HG03066 (cell line): ENCODE data around the gene MS4A10.
A peak's percentile ranks its signal among the peaks of the same experiment; 100 is the strongest.
"Not testable (repeated sequence)": the region's sequence is repeated elsewhere in the genome, so short reads cannot be mapped to it uniquely, and the experiment has no call there.

ENCODE experiments used
- ATAC-seq: cut with Tn5 transposase; IDR thresholded peaks from one replicate; pipeline ENCODE4 v1.9.1; 2021; ENCODE audit warnings: low read depth; ENCODE audit not compliant: unreplicated experiment

Gene MS4A10

GRCh38 chr11:60785136-60785535, at the start of gene MS4A10:
MS4A10 (plus strand) TSS chr11:60785333; CDS start chr11:60790336, 5,003 bp downstream.
- no peak for ATAC-seq

GRCh38 chr11:60739114-60739513, 46.0 kb upstream of the MS4A10 start:
- ATAC-seq = no peak

GRCh38 chr11:60740573-60740972, 44.6 kb upstream of the MS4A10 start:
- ATAC-seq = no peak

GRCh38 chr11:60741421-60741820, 43.7 kb upstream of the MS4A10 start:
- ATAC-seq = no peak

- ATAC-seq = no peak
Measured at GRCh38 chr11:60743058-60743457, 42.1 kb upstream of the MS4A10 start.

- ATAC-seq = no peak
Measured at GRCh38 chr11:60744114-60744513, 41.0 kb upstream of the MS4A10 start.

GRCh38 chr11:60747359-60747873, 37.7 kb upstream of the MS4A10 start:
- ATAC-seq = no peak

- ATAC-seq = no peak
Measured at GRCh38 chr11:60748225-60748624, 36.9 kb upstream of the MS4A10 start.

GRCh38 chr11:60748821-60749220, 36.3 kb upstream of the MS4A10 start:
- no peak for ATAC-seq

- no peak for ATAC-seq
Measured at GRCh38 chr11:60750911-60751310, 34.2 kb upstream of the MS4A10 start.

- ATAC-seq = no peak
Measured at GRCh38 chr11:60753309-60753708, 31.8 kb upstream of the MS4A10 start.

- ATAC-seq = no peak
Measured at GRCh38 chr11:60754887-60755286, 30.2 kb upstream of the MS4A10 start.

GRCh38 chr11:60756307-60757032, 28.7 kb upstream of the MS4A10 start, which contains the start of gene MS4A15:
MS4A15 (plus strand) TSS chr11:60756867; CDS start chr11:60763734, 6,867 bp downstream.
- ATAC-seq = no peak

GRCh38 chr11:60757231-60757800, 27.8 kb upstream of the MS4A10 start:
- no peak for ATAC-seq

- ATAC-seq = not testable (repeated sequence)
Measured at GRCh38 chr11:60758671-60759070, 26.5 kb upstream of the MS4A10 start.

- not testable (repeated sequence) for ATAC-seq
Measured at GRCh38 chr11:60759438-60760225, 25.5 kb upstream of the MS4A10 start.

- peak; percentile 29 for ATAC-seq
Measured at GRCh38 chr11:60761436-60762190, 23.5 kb upstream of the MS4A10 start.

- peak; percentile 54 for ATAC-seq
Measured at GRCh38 chr11:60762851-60763691, 22.1 kb upstream of the MS4A10 start.

- ATAC-seq = no peak
Measured at GRCh38 chr11:60763692-60764369, 21.3 kb upstream of the MS4A10 start.
